Smooth muscle cell (in vitro differentiated cells): ENCODE data around the gene SLC36A1. TPM values are rescaled to one million over a fixed set of nuclear protein-coding genes. Genes with fewer than 3 reads are reported as not detected.
"Not testable (repeated sequence)": the region's sequence is repeated elsewhere in the genome, so short reads cannot be mapped to it uniquely, and the experiment has no call there.

Experiments
- DNase-seq: peaks from one replicate; lab custom pipeline; 2025; ENCODE audit not compliant: unreplicated experiment; lab: John Stamatoyannopoulos, UW
- H2AFZ ChIP-seq: fragments of 200-600 bp; sonication (generic); 2 replicates; pipeline ENCODE4 v1.6.0; 2016; ENCODE audit warnings: antibody characterized with exemption, low read depth, mild to moderate bottlenecking
- H3F3A ChIP-seq: fragments of 200-600 bp; sonication (generic); 2 replicates; pipeline ENCODE4 v1.6.0; 2017; ENCODE audit warnings: antibody characterized with exemption, low read depth
- H3K27ac ChIP-seq: fragments of 200-600 bp; sonication (generic); 2 replicates; pipeline ENCODE4 v1.5.1; 2016; ENCODE audit warnings: low read depth, mild to moderate bottlenecking
- H3K27me3 ChIP-seq: fragments of 200-600 bp; sonication (generic); 2 replicates; pipeline ENCODE4 v1.6.1; 2016; ENCODE audit warnings: low read depth, mild to moderate bottlenecking
- H3K36me3 ChIP-seq: fragments of 200-600 bp; sonication (generic); 2 replicates; pipeline ENCODE4 v1.5.1; 2016; ENCODE audit warnings: low read depth
- H3K4me1 ChIP-seq: fragments of 200-600 bp; sonication (generic); 2 replicates; pipeline ENCODE4 v1.5.1; 2016; ENCODE audit warnings: low read depth
- H3K4me2 ChIP-seq: fragments of 200-600 bp; sonication (generic); 2 replicates; pipeline ENCODE4 v1.6.0; 2016; ENCODE audit warnings: mild to moderate bottlenecking
- H3K4me3 ChIP-seq: fragments of 200-600 bp; sonication (generic); 2 replicates; pipeline ENCODE4 v1.5.1; 2016; ENCODE audit warnings: mild to moderate bottlenecking
- H3K79me2 ChIP-seq: fragments of 200-600 bp; sonication (generic); 2 replicates; pipeline ENCODE4 v1.6.0; 2016; ENCODE audit warnings: low read depth, mild to moderate bottlenecking
- H3K9ac ChIP-seq: fragments of 200-600 bp; sonication (generic); 2 replicates; pipeline ENCODE4 v1.6.0; 2016; ENCODE audit warnings: low read depth
- H3K9me3 ChIP-seq: fragments of 200-600 bp; sonication (generic); replicated peaks from 2 replicates; pipeline ENCODE4 v1.5.1; 2016; ENCODE audit warnings: low read depth
- H4K20me1 ChIP-seq: fragments of 200-600 bp; sonication (generic); 2 replicates; pipeline ENCODE4 v1.6.0; 2016; ENCODE audit warnings: low read depth
- CTCF ChIP-seq: fragments of 200-600 bp; sonication (generic); IDR thresholded peaks from 2 replicates; pipeline ENCODE4 v1.5.1; 2017; ENCODE audit warnings: borderline replicate concordance, mild to moderate bottlenecking, antibody characterized with exemption; ENCODE audit not compliant: insufficient read depth, poor library complexity, severe bottlenecking
- WGBS: methylation state at CpG from one replicate; pipeline ENCODE4 v1.1.7; 2016; ENCODE audit warnings: low lambda C conversion rate; 5-methylcytosine and 5-hydroxymethylcytosine counted together
- polyA plus RNA-seq: library from polyadenylated mRNA; unstranded; fragments of >200 nt; fragmentation: Nextera tagmentation; extraction: Ambion mirVana; gene quantifications from 2 replicates; pipeline ENCODE4 v1.2.1, GENCODE V29; 2016
- total RNA-seq: library from RNA; depleted of rRNA; stranded (reverse); fragments of >200 nt; gene quantifications from 2 replicates; pipeline ENCODE4 v1.2.3, GENCODE V29; 2014

Gene SLC36A1
- total and polyA plus RNA-seq, 2 experiments from 2014 or later, result 6.9 to 8.8 TPM

DNA sequence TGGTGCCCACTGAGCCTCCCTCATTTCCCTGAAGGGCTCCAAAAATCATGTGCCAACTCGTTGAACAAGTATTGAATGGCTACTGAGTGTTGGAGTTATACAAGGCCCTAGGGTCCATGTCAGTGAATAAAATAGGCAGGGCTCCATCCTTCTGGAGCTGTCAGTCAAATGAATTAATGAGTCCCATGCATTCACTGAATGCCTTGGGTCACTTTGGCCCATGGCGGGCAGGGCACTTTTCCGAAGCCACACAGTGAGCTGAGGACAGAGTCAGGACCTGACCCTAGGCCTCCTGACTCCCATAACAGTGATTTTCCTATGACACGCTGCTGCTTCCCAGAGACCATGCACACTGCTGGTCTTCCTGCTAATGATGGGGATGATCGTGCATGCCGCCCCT lies 27.3 kb upstream of the SLC36A1 start:
- 89% methylated on average over 6 of the region's 6 CpGs for WGBS
- no peak for TF ChIP-seq CTCF
- H3K36me3 ChIP-seq, result no peaks in the 10 kb centered on the region
- H3K9me3 ChIP-seq, result no peaks in the 10 kb centered on the region
- H3K27ac ChIP-seq, result no peak overlapping the region
- no peak overlapping the region for H2AFZ ChIP-seq
- no peaks in the 10 kb centered on the region for H3K27me3 ChIP-seq
- H3F3A ChIP-seq, result no peaks in the 10 kb centered on the region
- H3K9ac ChIP-seq, result no peak overlapping the region
- H3K4me2 ChIP-seq, result no peak overlapping the region
- H3K4me3 ChIP-seq, result no peak overlapping the region
- no peak for DNase-seq
- H3K4me1 ChIP-seq, result no peaks in the 10 kb centered on the region
- H4K20me1 ChIP-seq, result no peaks in the 10 kb centered on the region
- no peaks in the 10 kb centered on the region for H3K79me2 ChIP-seq

- no peak overlapping the region for H3K4me3 ChIP-seq
- no peaks in the 10 kb centered on the region for H3K79me2 ChIP-seq
- no peaks in the 10 kb centered on the region for H3K9me3 ChIP-seq
- H3F3A ChIP-seq, result no peaks in the 10 kb centered on the region
- WGBS, result 51% methylated on average over 8 of the region's 8 CpGs
- no peak overlapping the region for H3K27ac ChIP-seq
- no peaks in the 10 kb centered on the region for H4K20me1 ChIP-seq
- no peaks in the 10 kb centered on the region for H3K4me1 ChIP-seq
- DNase-seq, result no peak
- TF ChIP-seq CTCF, result no peak
- H3K36me3 ChIP-seq, result no peaks in the 10 kb centered on the region
- H3K9ac ChIP-seq, result no peak overlapping the region
- no peak overlapping the region for H3K4me2 ChIP-seq
- H2AFZ ChIP-seq, result no peak overlapping the region
- no peaks in the 10 kb centered on the region for H3K27me3 ChIP-seq
These were observed 22.4 kb upstream of the SLC36A1 start for GRCh38 chr5:151424892-151425523.

GRCh38 chr5:151426347-151426746 lies 21.1 kb upstream of the SLC36A1 start:
- not testable (repeated sequence) for H3F3A ChIP-seq, H3K9me3 ChIP-seq, H3K36me3 ChIP-seq, H2AFZ ChIP-seq, H3K27ac ChIP-seq, H3K27me3 ChIP-seq, DNase-seq, H3K4me1 ChIP-seq, H3K4me2 ChIP-seq, H3K79me2 ChIP-seq, H3K4me3 ChIP-seq, H4K20me1 ChIP-seq, H3K9ac ChIP-seq
- 58% methylated on average over 6 of the region's 6 CpGs for WGBS

- H3K4me1 ChIP-seq, result no peaks in the 10 kb centered on the region
- no peak overlapping the region for H3K27ac ChIP-seq
- 85% methylated on average over 2 of the region's 2 CpGs for WGBS
- no peaks in the 10 kb centered on the region for H3F3A ChIP-seq
- no peak overlapping the region for H3K4me3 ChIP-seq
- H4K20me1 ChIP-seq, result no peaks in the 10 kb centered on the region
- H3K79me2 ChIP-seq, result no peaks in the 10 kb centered on the region
- H3K27me3 ChIP-seq, result no peaks in the 10 kb centered on the region
- DNase-seq, result no peak
- H3K36me3 ChIP-seq, result no peaks in the 10 kb centered on the region
- TF ChIP-seq CTCF, result no peak
- H3K9ac ChIP-seq, result no peak overlapping the region
- H3K4me2 ChIP-seq, result no peak overlapping the region
- no peaks in the 10 kb centered on the region for H3K9me3 ChIP-seq
- no peak overlapping the region for H2AFZ ChIP-seq
These were observed 20.1 kb upstream of the SLC36A1 start for GRCh38 chr5:151427258-151427657.
